PFSK-1 (cell line): ENCODE data around the gene HOXB9.

ENCODE experiments used
- FOXP2 ChIP-seq: optimal IDR thresholded peaks from 2 replicates; pipeline ENCODE3; 2011; ENCODE audit warnings: borderline replicate concordance, control low read depth, inconsistent platforms; ENCODE audit not compliant: insufficient read depth; ENCODE audit errors: extremely low read length, extremely low read depth
- POLR2AphosphoS5 ChIP-seq: IDR thresholded peaks from 2 replicates; pipeline ENCODE4 v1.6.1; 2012; ENCODE audit warnings: low read depth, mild to moderate bottlenecking, control low read depth, low read length, moderate library complexity
- SIN3A ChIP-seq: IDR thresholded peaks from 2 replicates; pipeline ENCODE4 v1.6.1; 2012; ENCODE audit warnings: mild to moderate bottlenecking, low read length, moderate library complexity, borderline replicate concordance; ENCODE audit not compliant: insufficient read depth
- TAF1 ChIP-seq: IDR thresholded peaks from 2 replicates; pipeline ENCODE4 v1.6.1; 2012; ENCODE audit warnings: low read length, control low read depth, borderline replicate concordance; ENCODE audit not compliant: insufficient read depth
- TF ChIP-seq, protein P1 (sequence below), 2 experiments: IDR thresholded peaks; 2 replicates each; pipeline versions ENCODE4 v1.6.1 to v1.8.0; 2011 to 2012; ENCODE audit warnings: low read depth in 2 of 2, low read length in 2 of 2, control low read depth in 1 of 2, inconsistent platforms in 1 of 2, mild to moderate bottlenecking in 1 of 2, moderate library complexity in 1 of 2; ENCODE audit not compliant: insufficient read depth in 1 of 2

HOXB9 gene

DNA sequence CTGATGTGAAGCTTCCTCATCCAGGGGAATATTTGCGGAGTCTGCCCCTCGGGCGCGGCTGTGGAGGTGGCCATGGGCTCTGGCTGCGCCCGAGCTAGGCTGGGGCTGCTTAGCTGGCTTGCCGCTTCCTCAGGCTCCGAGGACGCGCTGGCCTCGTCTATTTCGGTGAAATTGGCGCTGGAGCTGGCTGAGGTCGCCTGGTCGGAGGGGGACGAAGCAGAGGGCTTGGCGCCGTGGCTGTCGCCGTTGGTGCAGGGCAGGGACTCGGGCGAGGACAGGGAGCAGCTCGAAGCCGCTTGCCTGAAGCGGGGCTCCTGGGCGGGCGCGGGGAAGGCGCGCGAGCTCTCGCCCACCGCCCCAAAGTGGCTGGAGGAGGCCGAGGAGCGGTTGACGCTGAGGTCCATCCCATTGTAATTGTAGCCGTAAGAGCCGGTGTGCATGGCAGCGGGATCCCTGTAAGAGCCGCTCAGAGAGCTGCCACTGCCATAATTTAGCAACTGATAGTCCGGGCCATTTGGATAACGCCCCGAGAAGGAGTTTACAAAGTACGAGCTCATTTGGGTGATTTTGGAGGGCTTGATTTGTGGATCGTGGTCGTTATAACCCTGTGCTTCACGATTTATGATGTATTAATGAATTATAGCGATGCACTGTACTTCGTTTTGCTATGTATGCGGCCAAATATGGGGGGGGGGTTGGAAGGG is 32.9 kb downstream of the HOXB9 start, which contains the start of gene HOXB5:
TSS of gene HOXB5 (minus strand) at position 654 of the 704 bp plus-strand sequence. CDS start at position 557, 97 bp downstream.
- TF ChIP-seq TAF1 (no peak), POLR2AphosphoS5 (no peak), SIN3A (no peak), FOXP2 (no peak)
- TF ChIP-seq, protein P1, sequence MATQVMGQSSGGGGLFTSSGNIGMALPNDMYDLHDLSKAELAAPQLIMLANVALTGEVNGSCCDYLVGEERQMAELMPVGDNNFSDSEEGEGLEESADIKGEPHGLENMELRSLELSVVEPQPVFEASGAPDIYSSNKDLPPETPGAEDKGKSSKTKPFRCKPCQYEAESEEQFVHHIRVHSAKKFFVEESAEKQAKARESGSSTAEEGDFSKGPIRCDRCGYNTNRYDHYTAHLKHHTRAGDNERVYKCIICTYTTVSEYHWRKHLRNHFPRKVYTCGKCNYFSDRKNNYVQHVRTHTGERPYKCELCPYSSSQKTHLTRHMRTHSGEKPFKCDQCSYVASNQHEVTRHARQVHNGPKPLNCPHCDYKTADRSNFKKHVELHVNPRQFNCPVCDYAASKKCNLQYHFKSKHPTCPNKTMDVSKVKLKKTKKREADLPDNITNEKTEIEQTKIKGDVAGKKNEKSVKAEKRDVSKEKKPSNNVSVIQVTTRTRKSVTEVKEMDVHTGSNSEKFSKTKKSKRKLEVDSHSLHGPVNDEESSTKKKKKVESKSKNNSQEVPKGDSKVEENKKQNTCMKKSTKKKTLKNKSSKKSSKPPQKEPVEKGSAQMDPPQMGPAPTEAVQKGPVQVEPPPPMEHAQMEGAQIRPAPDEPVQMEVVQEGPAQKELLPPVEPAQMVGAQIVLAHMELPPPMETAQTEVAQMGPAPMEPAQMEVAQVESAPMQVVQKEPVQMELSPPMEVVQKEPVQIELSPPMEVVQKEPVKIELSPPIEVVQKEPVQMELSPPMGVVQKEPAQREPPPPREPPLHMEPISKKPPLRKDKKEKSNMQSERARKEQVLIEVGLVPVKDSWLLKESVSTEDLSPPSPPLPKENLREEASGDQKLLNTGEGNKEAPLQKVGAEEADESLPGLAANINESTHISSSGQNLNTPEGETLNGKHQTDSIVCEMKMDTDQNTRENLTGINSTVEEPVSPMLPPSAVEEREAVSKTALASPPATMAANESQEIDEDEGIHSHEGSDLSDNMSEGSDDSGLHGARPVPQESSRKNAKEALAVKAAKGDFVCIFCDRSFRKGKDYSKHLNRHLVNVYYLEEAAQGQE (IDR thresholded peaks at IDR 0.05; ENCODE audit: insufficient read depth in 1 of 2, low read depth in 2 of 2, low read length in 2 of 2): no peak

DNA sequence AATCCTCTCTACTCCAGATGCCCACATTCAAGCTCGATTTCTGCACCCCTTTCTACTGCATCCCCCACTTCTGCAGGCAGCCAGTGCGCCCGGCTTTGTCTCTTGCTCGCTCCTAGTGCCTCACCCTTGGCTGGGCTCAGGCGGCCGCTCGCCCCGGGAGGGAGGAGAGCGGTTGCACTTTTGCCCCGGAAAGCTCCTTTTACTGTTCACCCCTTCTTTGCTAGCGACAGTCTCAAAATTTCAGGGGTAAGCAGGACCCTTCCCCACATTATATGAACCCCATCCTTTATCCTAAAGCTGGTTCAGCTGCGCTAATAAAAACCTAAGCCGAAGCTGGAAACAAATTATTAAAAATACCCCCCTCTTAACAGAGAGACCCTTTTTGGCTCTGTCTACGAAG is 33.6 kb downstream of the HOXB9 start:
- TF ChIP-seq TAF1: no peak
- TF ChIP-seq, protein P1 (IDR thresholded peaks at IDR 0.05; ENCODE audit: insufficient read depth in 1 of 2, low read depth in 2 of 2, low read length in 2 of 2): no peak

DNA sequence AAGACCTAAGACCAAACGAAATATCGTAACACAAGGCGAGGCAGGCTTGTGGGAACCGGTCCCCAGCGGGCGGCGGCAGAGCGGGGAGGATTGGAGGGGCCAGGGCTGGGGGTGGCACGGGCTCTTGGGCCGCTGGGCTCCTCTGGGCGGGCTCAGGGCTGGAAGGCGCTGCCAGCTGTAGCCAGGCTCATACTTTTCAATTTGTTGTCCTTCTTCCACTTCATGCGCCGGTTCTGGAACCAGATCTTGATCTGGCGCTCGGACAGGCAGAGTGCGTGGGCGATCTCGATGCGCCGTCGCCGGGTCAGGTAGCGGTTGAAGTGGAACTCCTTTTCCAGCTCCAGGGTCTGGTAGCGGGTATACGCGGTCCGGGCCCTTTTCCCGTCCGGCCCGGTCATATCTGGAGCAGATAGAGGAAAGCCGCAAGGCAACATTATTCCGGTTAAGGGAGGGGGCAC is 34.1 kb downstream of the HOXB9 start:
- TF ChIP-seq FOXP2: no peak
- no peak for TF ChIP-seq TAF1
- TF ChIP-seq POLR2AphosphoS5: no peak
- TF ChIP-seq SIN3A: no peak
- TF ChIP-seq, protein P1 (IDR thresholded peaks at IDR 0.05; ENCODE audit: insufficient read depth in 1 of 2, low read depth in 2 of 2, low read length in 2 of 2): no peak

DNA sequence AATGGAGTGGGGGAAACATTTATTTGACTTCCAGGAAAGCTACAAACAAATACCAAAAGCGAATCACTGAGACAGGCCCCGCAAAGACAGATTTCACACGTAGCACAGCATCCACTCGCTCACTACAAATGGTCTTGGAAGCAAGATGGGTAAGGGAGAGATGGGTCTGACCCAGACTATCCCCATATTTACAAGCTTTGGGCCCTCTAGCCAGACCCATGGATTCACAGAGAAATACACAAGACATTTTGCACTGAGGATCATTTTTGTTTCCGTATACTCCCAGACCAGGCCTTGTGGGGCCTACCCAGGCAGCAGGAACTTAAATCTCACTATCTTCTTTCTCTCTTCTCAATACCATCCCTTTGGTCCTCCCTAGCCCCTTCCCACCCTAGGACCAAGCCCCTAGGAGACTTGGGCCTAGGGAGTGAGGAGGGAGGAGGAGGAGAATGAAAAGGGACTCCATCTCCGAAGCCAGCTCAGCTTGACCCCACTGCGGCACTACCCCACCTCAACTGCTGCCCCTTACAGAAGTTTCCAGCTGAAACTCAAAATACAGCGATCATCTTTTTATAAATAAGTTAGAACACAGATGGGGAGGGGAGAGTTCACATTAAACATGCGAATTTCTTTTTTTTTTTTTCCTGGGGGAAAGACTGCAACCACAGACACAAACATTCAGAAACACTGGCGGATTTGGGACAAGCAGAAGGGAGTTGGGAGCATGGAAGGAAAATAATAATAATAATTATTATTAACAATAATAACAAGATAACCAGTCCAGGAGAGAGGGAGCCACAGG is 34.7 kb downstream of the HOXB9 start:
- no peak for TF ChIP-seq FOXP2
- TF ChIP-seq TAF1: no peak
- TF ChIP-seq, protein P1 (IDR thresholded peaks at IDR 0.05; ENCODE audit: insufficient read depth in 1 of 2, low read depth in 2 of 2, low read length in 2 of 2): no peak
- TF ChIP-seq POLR2AphosphoS5: no peak
- no peak for TF ChIP-seq SIN3A
